NT2/D1 (cell line): Measurements from ENCODE around the gene KMT2B.
"Not testable (repeated sequence)": the region's sequence is repeated elsewhere in the genome, so short reads cannot be mapped to it uniquely, and the experiment has no call there.

Source experiments
- DNase-seq: peaks from one replicate; pipeline ENCODE4 v3.0.0-alpha.2; 2011; ENCODE audit warnings: low read depth, low spot score
- H3K27me3 ChIP-seq: 2 replicates; pipeline ENCODE4 v1.6.0; 2011; ENCODE audit warnings: mild to moderate bottlenecking; ENCODE audit not compliant: insufficient read length, insufficient read depth
- H3K36me3 ChIP-seq: 2 replicates; pipeline ENCODE4 v1.6.1; 2011; ENCODE audit warnings: mild to moderate bottlenecking, low read length, mixed read lengths; ENCODE audit not compliant: insufficient read depth, insufficient read length
- H3K4me1 ChIP-seq: 2 replicates; pipeline ENCODE4 v1.5.1; 2011; ENCODE audit not compliant: insufficient read depth, insufficient read length
- H3K4me3 ChIP-seq: 2 replicates; pipeline ENCODE4 v1.5.1; 2011; ENCODE audit warnings: low read depth; ENCODE audit not compliant: insufficient read length
- H3K9ac ChIP-seq: 2 replicates; pipeline ENCODE4 v1.6.0; 2011; ENCODE audit warnings: low read depth; ENCODE audit not compliant: insufficient read length
- H3K9me3 ChIP-seq: 2 replicates; pipeline ENCODE4 v1.5.1; 2011; ENCODE audit warnings: mild to moderate bottlenecking, low read length; ENCODE audit not compliant: insufficient read depth
- SUZ12 ChIP-seq: IDR thresholded peaks from 2 replicates; pipeline ENCODE4 v1.6.1; 2011; ENCODE audit not compliant: insufficient read length, insufficient read depth; ENCODE audit errors: extremely low read depth
- YY1 ChIP-seq: IDR thresholded peaks from 2 replicates; pipeline ENCODE4 v1.6.1; 2011; ENCODE audit not compliant: insufficient read length, insufficient read depth
- ZNF274 ChIP-seq: IDR thresholded peaks from 2 replicates; pipeline ENCODE4 v1.6.1; 2011; ENCODE audit warnings: mild to moderate bottlenecking, low read depth, low read length

The KMT2B gene

GRCh38 chr19:35722897-35723296 is 5.1 kb downstream of the KMT2B start:
- Histone ChIP-seq H3K9me3 (no peaks in the 10 kb centered on the region), H3K36me3 (peaks cover 78% of the 10 kb centered on the region), H3K27me3 (no peaks in the 10 kb centered on the region), H3K4me1 (no peaks in the 10 kb centered on the region), H3K9ac (no peak overlapping the region), H3K4me3 (no peak overlapping the region)
- DNase-seq, result no peak
- TF ChIP-seq YY1 (no peak), ZNF274 (no peak), SUZ12 (no peak)

- no peak for DNase-seq
- no peak for TF ChIP-seq SUZ12
- TF ChIP-seq YY1, result no peak
- no peak for TF ChIP-seq ZNF274
- H3K27me3 ChIP-seq, result no peaks in the 10 kb centered on the region
- H3K4me1 ChIP-seq, result no peaks in the 10 kb centered on the region
- peaks cover 86% of the 10 kb centered on the region for H3K36me3 ChIP-seq
- H3K9me3 ChIP-seq, result no peaks in the 10 kb centered on the region
- H3K9ac ChIP-seq, result no peak overlapping the region
- no peak overlapping the region for H3K4me3 ChIP-seq
Measured at GRCh38 chr19:35723671-35724070, 5.9 kb downstream of the KMT2B start.

GRCh38 chr19:35724132-35724531 is 6.3 kb downstream of the KMT2B start:
- H3K36me3 ChIP-seq, result peaks cover 91% of the 10 kb centered on the region
- not testable (repeated sequence) for H3K9me3 ChIP-seq, H3K4me3 ChIP-seq, H3K4me1 ChIP-seq, H3K27me3 ChIP-seq, H3K9ac ChIP-seq, DNase-seq

GRCh38 chr19:35724560-35724959 is 6.8 kb downstream of the KMT2B start:
- Histone ChIP-seq H3K4me3 (no peak overlapping the region), H3K9me3 (no peaks in the 10 kb centered on the region), H3K4me1 (no peaks in the 10 kb centered on the region), H3K27me3 (no peaks in the 10 kb centered on the region), H3K36me3 (peaks cover 92% of the 10 kb centered on the region), H3K9ac (no peak overlapping the region)
- no peak for DNase-seq
- TF ChIP-seq YY1, result no peak
- no peak for TF ChIP-seq ZNF274
- no peak for TF ChIP-seq SUZ12

- Histone ChIP-seq H3K9ac (no peak overlapping the region), H3K36me3 (peaks cover 93% of the 10 kb centered on the region), H3K9me3 (no peaks in the 10 kb centered on the region), H3K4me1 (no peaks in the 10 kb centered on the region), H3K27me3 (no peaks in the 10 kb centered on the region), H3K4me3 (no peak overlapping the region)
- DNase-seq, result no peak
- no peak for TF ChIP-seq YY1
- TF ChIP-seq SUZ12, result no peak
- no peak for TF ChIP-seq ZNF274
Measured at GRCh38 chr19:35725216-35725861, 7.5 kb downstream of the KMT2B start.

GRCh38 chr19:35727053-35727955 is 9.5 kb downstream of the KMT2B start:
- Histone ChIP-seq H3K4me3 (no peak overlapping the region), H3K9me3 (no peaks in the 10 kb centered on the region), H3K27me3 (no peaks in the 10 kb centered on the region), H3K9ac (no peak overlapping the region), H3K36me3 (peaks cover 97% of the 10 kb centered on the region), H3K4me1 (peaks cover 2% of the 10 kb centered on the region)
- TF ChIP-seq YY1 (no peak), SUZ12 (no peak), ZNF274 (no peak)
- DNase-seq, result no peak

GRCh38 chr19:35727956-35728706 is 10.3 kb downstream of the KMT2B start:
- peaks cover 96% of the 10 kb centered on the region for H3K36me3 ChIP-seq
- no peaks in the 10 kb centered on the region for H3K9me3 ChIP-seq
- DNase-seq, result no peak
- H3K9ac ChIP-seq, result no peak overlapping the region
- H3K4me3 ChIP-seq, result no peak overlapping the region
- no peaks in the 10 kb centered on the region for H3K27me3 ChIP-seq
- TF ChIP-seq ZNF274, result no peak
- TF ChIP-seq SUZ12, result no peak
- TF ChIP-seq YY1, result no peak
- H3K4me1 ChIP-seq, result peaks cover 2% of the 10 kb centered on the region
